Activated CD4-positive, alpha-beta T cell treated with anti-CD3 and anti-CD28 coated beads, Interleukin-2, amount 10 ng/mL, durations not matched to agents 24 days and 14 days (primary cell): ENCODE results near the gene TRRAP. TPM values are rescaled to one million over a fixed set of nuclear protein-coding genes. Genes with fewer than 3 reads are reported as not detected.

Source experiments
- DNase-seq: peaks from one replicate; pipeline ENCODE4 v3.0.0; 2022
- H3K27ac Mint-ChIP-seq: one replicate; pipeline ENCODE4 v1.8.0; 2022; ENCODE audit warnings: mild to moderate bottlenecking, mixed read lengths
- H3K27me3 Mint-ChIP-seq: one replicate; pipeline ENCODE4 v1.8.0; 2022; ENCODE audit warnings: mixed read lengths
- H3K36me3 Mint-ChIP-seq: one replicate; pipeline ENCODE4 v1.8.0; 2022; ENCODE audit warnings: low read depth, mild to moderate bottlenecking, mixed read lengths
- H3K4me1 Mint-ChIP-seq: one replicate; pipeline ENCODE4 v1.8.0; 2021; ENCODE audit warnings: mixed read lengths
- H3K4me3 Mint-ChIP-seq: one replicate; pipeline ENCODE4 v1.8.0; 2022; ENCODE audit warnings: mild to moderate bottlenecking, moderate library complexity, mixed read lengths
- H3K9me3 Mint-ChIP-seq: one replicate; pipeline ENCODE4 v1.8.0; 2021; ENCODE audit warnings: mixed read lengths
- intact Hi-C: fragments of 100-400 bp; cut with micrococcal nuclease; formaldehyde crosslinking; loops from one replicate; pipeline ENCODE4 v1.15.1; 2023
- total RNA-seq: library from RNA; stranded (reverse); gene quantifications from 2 replicates; pipeline ENCODE4 v1.2.3, GENCODE V29; 2022

The TRRAP gene
- total RNA-seq, 1 donor from 2014 or later, result 65.1 TPM

DNA sequence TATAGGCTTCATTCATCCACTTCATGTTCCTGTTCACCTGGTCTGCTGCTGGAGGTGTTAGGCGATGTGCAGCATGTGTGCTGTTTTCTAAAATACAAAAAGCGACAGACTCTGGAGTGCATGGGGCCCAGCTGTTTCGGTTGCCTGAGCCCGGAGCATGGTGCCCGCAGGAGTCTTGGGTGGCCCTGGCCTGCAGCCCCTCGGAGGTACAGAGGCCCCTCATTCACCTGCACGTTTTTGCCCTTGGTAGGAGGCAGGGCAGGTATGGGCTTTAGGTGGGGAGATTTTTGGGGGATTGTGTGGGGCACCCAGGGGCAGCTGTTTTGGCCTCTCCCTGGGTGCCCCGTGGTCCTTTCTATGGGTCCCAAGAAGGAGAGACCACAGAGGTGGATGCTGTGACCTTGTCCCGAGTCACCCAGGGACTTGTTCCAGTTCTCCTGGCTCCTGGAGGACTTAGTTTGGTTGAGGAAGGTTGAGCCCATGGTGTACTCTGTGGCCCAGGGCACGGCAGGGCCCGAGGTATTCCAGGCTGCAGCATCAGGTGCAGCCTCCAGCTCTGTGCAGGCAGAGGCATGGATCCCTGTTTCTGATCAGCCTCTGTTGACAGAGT lies 130.7 kb downstream of the TRRAP start:
- H3K36me3 Mint-ChIP-seq, result peaks cover 53% of the 10 kb centered on the region
- intact Hi-C loops, result no loop called here
- H3K27me3 Mint-ChIP-seq, result no peaks in the 10 kb centered on the region
- no peak for DNase-seq
- no peaks in the 10 kb centered on the region for H3K4me1 Mint-ChIP-seq
- H3K4me3 Mint-ChIP-seq, result no peak overlapping the region
- H3K27ac Mint-ChIP-seq, result no peak overlapping the region
- no peaks in the 10 kb centered on the region for H3K9me3 Mint-ChIP-seq

DNA sequence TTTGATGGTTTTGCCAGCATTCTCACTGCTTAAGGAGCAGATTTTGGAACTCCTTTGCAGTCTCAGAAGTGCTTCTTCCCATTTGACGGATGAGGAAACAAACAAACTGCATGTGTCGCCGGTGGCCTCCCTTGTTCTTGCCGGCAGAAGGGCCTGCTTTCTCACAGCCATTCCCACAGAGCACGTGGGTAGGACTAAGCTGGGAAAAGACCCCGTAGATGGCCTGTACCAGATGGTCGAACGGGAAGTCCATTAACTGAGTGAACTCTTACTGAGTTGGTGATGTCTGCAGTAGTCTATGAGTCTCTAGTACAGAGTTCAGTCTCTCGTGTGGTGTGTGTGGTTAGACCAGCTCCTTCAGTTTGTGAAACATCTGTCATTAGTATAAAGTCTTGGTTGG lies 131.9 kb downstream of the TRRAP start:
- no peak overlapping the region for H3K4me3 Mint-ChIP-seq
- DNase-seq, result no peak
- H3K4me1 Mint-ChIP-seq, result no peaks in the 10 kb centered on the region
- no peaks in the 10 kb centered on the region for H3K27me3 Mint-ChIP-seq
- peaks cover 58% of the 10 kb centered on the region for H3K36me3 Mint-ChIP-seq
- intact Hi-C loops, result no loop called here
- H3K9me3 Mint-ChIP-seq, result no peaks in the 10 kb centered on the region
- H3K27ac Mint-ChIP-seq, result no peak overlapping the region

DNA sequence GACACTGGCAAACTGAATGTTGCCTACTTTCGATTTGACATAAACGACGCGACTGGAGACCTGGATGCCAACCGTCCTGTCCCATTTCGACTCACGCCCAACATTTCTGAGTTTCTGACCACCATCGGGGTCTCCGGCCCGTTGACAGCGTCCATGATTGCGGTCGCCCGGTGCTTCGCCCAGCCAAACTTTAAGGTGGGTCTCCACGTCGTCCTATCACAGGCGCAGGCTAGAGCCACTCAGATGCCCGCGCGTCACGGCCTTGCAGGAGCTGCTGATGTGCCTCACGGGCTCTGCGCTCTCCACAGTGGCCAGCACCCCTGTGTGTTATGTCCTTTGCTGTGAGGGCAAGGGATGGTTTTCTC lies 133.0 kb downstream of the TRRAP start:
- Mint-ChIP-seq H3K36me3 (peaks cover 60% of the 10 kb centered on the region), H3K9me3 (no peaks in the 10 kb centered on the region), H3K27me3 (no peaks in the 10 kb centered on the region), H3K4me1 (peaks cover 1% of the 10 kb centered on the region), H3K27ac (no peak overlapping the region), H3K4me3 (no peak overlapping the region)
- no peak for DNase-seq
- intact Hi-C loops, result no loop called here

DNA sequence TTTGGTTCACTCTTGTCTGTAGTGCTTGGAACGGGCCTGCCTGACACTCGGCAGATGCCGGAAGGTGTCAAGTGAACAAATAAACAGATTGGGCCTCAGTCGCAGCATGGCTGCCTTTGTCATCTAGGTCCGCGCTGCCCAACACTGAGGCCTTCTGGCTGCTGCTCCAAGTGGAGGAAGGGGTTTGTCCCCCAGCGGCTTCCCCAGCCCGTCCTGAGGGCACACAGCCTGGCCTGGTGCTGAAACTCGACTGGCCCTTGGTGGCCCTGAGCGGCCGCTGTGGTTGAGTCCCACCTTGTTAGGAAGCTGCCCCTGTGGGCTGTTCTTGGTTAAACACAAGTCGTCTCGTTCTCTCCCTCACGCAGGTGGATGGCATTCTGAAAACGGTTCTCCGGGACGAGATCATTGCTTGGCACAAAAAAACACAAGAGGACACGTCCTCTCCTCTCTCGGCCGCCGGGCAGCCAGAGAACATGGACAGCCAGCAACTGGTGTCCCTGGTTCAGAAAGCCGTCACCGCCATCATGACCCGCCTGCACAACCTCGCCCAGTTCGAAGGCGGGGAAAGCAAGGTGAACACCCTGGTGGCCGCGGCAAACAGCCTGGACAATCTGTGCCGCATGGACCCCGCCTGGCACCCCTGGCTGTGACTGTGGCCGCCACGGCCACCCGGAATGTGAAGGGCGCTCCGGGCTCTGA lies 133.5 kb downstream of the TRRAP start:
- Mint-ChIP-seq H3K27me3 (no peaks in the 10 kb centered on the region), H3K4me3 (no peak overlapping the region), H3K4me1 (peaks cover 2% of the 10 kb centered on the region), H3K27ac (no peak overlapping the region), H3K36me3 (peaks cover 61% of the 10 kb centered on the region), H3K9me3 (no peaks in the 10 kb centered on the region)
- intact Hi-C loops, result no loop called here
- no peak for DNase-seq

DNA sequence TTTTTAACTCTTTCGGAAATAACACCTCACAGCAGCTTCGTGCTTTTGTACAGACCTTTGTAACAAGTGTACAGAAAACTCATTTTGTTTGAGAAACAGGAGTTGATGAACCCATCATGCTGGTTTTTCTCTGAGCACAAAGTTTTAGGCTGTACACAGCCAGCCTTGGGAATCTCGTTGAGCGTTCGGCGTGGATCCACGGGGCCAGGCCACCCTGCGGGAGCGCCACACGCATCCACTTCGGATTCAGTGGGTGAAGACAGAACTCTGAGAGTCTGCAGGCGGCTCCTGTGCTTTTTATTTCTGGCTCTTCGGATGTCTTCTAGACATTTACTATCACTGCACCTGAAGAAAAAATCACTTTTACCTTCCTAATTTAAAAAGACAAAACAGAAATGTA lies 134.4 kb downstream of the TRRAP start:
- Mint-ChIP-seq H3K4me3 (no peak overlapping the region), H3K9me3 (no peaks in the 10 kb centered on the region)

DNA sequence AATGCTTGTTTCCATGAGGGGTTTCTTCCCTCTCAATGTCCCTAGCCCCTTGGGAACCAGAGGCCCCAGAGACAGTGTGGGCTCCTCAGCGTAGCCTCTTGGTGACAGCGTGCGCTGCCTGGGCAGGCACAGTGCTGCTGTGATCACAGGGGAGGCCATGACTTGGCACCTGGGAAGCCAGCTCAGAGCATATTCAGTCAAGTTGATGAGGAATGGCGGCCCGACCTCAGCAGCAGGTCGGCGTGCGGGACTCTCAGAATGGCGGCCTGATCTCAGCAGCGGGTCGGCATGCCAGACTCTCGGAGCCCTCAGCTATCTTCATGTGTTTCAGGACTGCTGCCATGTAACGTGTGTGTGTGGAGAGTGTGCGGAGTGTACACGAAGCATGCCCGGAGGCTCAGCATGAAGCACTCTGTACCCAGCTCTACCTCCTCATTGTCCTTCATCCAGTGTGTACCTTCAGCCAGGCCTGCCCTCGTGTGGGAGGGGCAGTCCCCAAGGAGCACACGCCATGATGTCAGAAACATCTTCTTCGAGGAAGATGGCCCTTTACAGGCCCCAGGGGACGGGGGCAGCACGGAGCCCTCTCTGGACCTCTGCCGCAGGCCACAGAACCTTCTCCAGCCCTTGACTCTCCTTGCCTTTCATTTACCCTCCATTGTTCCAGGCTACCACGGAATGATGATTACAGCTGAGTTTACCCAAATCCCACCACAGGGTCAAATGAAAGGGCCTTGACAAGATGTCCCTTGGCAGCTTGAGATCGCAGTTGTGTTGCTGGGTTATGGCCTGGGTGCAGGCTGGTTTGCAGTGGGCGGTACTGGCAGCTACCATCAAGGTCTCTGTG lies 135.2 kb downstream of the TRRAP start:
- no peak for DNase-seq
- Mint-ChIP-seq H3K36me3 (peaks cover 60% of the 10 kb centered on the region), H3K4me3 (no peak overlapping the region), H3K9me3 (no peaks in the 10 kb centered on the region), H3K27me3 (no peaks in the 10 kb centered on the region), H3K4me1 (peaks cover 2% of the 10 kb centered on the region), H3K27ac (no peak overlapping the region)
- intact Hi-C loops, result no loop called here

More for the DNA sequence above, 134.4 kb downstream of the TRRAP start:
- Mint-ChIP-seq H3K36me3 (peaks cover 63% of the 10 kb centered on the region), H3K4me1 (peaks cover 2% of the 10 kb centered on the region), H3K27me3 (no peaks in the 10 kb centered on the region), H3K27ac (no peak overlapping the region)
- DNase-seq, result no peak
- intact Hi-C loops, result no loop called here

DNA sequence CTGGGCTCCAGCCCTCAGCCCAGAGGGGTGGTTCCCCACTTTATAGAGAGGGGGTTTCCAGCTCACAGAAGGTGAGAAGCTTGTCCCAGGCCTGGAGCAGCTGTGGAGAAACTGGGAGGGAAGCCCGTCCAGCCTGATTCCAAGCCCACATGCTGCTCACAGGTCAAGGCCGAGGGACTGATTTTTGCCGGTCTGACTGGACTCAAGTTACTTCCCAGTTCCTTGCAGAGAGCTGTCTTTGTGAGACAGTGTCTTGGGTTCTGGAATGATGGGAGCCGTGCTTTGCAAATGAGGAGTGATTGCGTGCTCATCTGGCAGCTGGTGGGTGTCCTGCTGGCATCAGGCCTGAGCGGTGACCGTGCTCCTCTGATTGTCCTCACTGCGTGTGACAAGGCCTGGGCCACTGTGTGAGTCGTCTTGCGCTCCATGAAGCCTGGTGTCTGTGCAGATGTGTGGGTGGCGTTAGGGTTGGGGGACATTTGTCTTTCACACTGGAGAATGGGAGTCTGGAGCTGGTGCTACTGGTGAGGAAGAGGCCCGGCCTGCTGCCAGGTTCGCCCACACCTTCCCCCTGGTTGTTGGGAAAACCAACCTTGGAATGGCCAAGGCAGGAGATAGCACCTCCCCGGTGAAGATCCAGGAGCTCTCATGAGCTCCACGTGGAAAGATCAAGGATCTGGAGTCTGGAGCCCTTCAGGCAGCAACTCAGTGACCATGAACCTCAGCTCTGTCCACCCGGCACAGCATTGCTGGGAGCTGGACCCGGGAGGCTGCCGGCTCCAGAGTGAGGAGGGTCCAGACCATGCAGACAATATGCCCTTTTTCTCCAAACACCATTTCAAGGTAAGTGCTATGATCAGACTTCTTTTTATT lies 136.0 kb downstream of the TRRAP start:
- Mint-ChIP-seq H3K4me3 (no peak overlapping the region), H3K27ac (no peak overlapping the region), H3K27me3 (no peaks in the 10 kb centered on the region), H3K4me1 (peaks cover 2% of the 10 kb centered on the region), H3K36me3 (peaks cover 61% of the 10 kb centered on the region), H3K9me3 (no peaks in the 10 kb centered on the region)
- intact Hi-C loops, result no loop called here
- DNase-seq, result no peak

DNA sequence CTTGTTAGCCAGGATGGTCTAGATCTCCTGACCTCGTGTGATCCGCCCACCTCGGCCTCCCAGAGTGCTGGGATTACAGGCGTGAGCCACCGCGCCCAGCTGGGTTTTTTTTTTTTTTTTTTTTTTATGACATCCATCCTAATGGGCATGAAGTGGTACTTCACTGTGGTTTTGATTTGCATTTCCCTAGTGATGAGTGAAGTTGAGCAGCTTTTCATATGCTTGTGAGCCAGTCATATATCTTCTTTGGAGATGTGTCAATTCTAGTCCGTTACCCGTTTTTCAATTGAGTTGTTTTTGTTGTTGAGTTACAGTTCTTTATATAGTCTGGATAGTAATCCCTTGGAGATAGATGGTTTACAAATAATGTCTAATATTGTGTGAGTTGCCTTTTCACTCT lies 137.9 kb downstream of the TRRAP start:
- DNase-seq, result no peak
- H3K4me3 Mint-ChIP-seq, result no peak overlapping the region
- no peaks in the 10 kb centered on the region for H3K27me3 Mint-ChIP-seq
- H3K27ac Mint-ChIP-seq, result no peak overlapping the region
- intact Hi-C loops, result no loop called here
- peaks cover 66% of the 10 kb centered on the region for H3K36me3 Mint-ChIP-seq
- H3K4me1 Mint-ChIP-seq, result peaks cover 2% of the 10 kb centered on the region
- H3K9me3 Mint-ChIP-seq, result no peaks in the 10 kb centered on the region

DNA sequence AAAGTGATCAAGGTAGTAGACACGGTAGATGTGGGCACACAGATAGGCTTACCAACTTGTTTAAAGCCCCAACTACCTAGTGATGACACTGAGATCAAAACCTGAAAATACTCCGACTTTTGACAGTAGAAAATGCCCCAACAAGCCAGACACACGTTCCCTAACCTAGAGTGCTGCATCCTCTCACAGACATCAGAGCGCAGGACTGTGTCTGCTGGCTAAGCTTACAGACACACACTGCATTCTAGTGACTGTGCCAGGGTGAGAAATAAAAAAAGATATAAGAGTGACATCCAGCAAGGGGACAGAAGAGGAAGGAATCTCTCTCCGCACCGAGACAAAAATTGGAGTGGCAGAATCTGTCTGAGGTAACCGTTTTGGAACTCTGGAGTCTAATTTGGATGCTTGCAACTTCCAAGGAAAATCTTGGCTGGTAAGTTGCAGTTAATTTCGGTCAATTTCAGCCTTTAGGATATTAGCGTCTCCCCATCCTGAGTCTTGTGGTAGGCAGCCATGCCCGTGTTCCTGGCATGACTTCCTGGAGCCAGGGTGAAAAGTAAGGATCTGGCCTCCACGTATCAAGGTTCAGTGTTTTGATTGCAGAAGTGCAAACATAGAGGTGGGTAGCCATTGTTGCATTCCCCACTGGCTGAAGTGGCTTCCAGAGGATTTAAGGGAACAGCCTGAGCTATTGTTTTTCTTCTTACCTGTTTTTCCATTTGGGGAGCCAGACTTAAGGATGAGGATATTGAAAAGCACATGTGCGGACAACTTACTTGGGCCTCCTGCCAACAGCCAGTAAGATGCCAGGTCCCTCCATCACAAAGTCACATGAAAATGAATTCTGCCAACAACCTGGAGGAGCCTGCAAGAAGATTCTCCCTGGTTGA lies 141.4 kb downstream of the TRRAP start:
- Mint-ChIP-seq H3K27me3 (no peaks in the 10 kb centered on the region), H3K27ac (no peak overlapping the region), H3K36me3 (peaks cover 49% of the 10 kb centered on the region), H3K4me3 (no peak overlapping the region), H3K9me3 (no peaks in the 10 kb centered on the region), H3K4me1 (peaks cover 2% of the 10 kb centered on the region)
- DNase-seq, result no peak
- intact Hi-C loops, result no loop called here

DNA sequence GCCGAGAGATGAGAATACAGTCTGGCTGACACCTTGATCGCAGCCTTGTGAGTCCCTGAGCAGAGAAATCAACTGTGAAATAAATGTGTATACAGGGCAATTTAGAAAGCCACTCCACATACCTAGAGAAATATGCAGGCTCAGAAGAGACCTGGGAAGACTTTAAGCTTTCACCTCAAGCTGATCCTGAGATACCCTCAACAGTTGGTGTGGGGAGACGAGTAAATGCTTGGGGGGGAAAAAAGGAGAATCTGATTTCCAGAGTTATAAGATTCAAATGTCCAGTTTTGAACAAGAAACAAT lies 142.0 kb downstream of the TRRAP start:
- Mint-ChIP-seq H3K27me3 (no peaks in the 10 kb centered on the region), H3K27ac (no peak overlapping the region), H3K4me3 (no peak overlapping the region), H3K4me1 (peaks cover 2% of the 10 kb centered on the region), H3K9me3 (no peaks in the 10 kb centered on the region), H3K36me3 (peaks cover 45% of the 10 kb centered on the region)
- no peak for DNase-seq
- intact Hi-C loops, result no loop called here

DNA sequence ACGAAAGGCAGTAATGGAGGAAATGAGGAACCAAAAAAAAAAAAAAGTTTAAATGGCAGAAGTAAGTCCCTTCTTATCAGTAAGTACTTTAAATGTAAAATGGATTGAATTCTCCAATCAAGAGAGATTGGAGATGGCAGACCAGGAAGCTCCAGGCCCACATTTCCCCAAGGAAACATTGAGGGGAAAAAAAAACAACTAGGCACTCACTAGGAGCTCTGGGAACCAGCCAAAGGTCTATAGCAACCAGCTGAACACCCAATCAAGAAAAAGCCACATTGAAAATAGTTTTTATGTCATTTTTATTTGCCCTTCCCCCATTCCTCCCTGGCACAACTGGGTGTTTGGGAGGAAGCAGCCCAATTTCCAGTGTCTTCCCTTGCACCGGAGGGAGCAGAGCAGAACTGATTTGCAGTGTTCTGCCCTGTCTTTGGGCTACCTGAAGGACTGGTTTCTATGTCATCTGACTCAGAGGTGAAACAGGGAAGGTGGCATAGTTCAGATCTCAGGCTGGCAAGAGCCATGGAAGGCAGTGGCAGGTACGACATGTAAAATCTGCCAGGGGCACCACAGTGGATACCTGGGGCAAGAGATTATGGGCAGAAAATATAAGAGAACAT lies 143.7 kb downstream of the TRRAP start:
- no peak overlapping the region for H3K4me3 Mint-ChIP-seq
- no peaks in the 10 kb centered on the region for H3K27me3 Mint-ChIP-seq
- H3K27ac Mint-ChIP-seq, result no peak overlapping the region
- no peaks in the 10 kb centered on the region for H3K4me1 Mint-ChIP-seq
- H3K9me3 Mint-ChIP-seq, result no peaks in the 10 kb centered on the region
- peaks cover 33% of the 10 kb centered on the region for H3K36me3 Mint-ChIP-seq
- DNase-seq, result no peak
- intact Hi-C loops, result no loop called here

DNA sequence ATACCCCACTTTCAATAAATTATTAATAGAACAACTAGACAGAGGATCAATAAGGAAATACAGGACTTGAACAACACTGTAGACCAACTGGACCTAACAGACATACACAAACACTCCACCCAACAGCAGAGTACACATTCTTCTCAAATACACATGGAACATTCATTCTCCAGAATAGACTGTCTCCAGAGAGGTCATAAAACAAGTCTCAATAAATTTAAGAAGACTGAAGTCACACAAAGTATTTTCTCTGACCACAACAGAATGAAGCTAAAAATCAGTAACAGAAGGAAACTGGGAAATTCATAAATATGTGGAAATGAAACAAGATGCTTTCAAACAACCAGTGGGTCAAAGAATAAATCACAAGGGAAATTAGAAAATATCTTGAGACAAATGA lies 145.7 kb downstream of the TRRAP start:
- no peak overlapping the region for H3K4me3 Mint-ChIP-seq
- intact Hi-C loops, result no loop called here
- H3K9me3 Mint-ChIP-seq, result no peaks in the 10 kb centered on the region
- peaks cover 2% of the 10 kb centered on the region for H3K4me1 Mint-ChIP-seq
- peaks cover 34% of the 10 kb centered on the region for H3K36me3 Mint-ChIP-seq
- H3K27me3 Mint-ChIP-seq, result no peaks in the 10 kb centered on the region
- no peak overlapping the region for H3K27ac Mint-ChIP-seq
- DNase-seq, result no peak

DNA sequence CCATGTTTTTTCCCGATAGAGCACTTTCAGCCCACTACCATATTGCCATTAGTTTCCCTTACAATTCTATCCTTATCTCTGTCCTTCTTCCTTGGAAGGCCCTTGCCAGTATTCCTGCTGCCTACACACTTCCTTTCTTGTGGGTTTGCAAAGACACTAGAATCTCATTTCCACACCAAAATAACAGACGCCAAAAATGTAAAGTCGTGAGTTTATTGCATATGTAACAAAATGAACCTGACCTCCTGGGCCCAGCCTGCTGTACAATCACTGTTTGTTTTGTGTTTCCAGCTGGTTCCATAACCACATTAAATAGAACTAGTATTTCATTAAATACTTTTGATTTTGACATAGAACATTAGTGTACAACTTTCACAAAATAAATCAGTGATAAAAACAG lies 148.9 kb downstream of the TRRAP start:
- H3K4me3 Mint-ChIP-seq, result no peak overlapping the region
- H3K27me3 Mint-ChIP-seq, result no peaks in the 10 kb centered on the region
- H3K27ac Mint-ChIP-seq, result peak overlapping the region; percentile 74
- DNase-seq, result no peak
- intact Hi-C loops, result no loop called here
- H3K36me3 Mint-ChIP-seq, result peaks cover 30% of the 10 kb centered on the region
- no peaks in the 10 kb centered on the region for H3K9me3 Mint-ChIP-seq
- H3K4me1 Mint-ChIP-seq, result peaks cover 3% of the 10 kb centered on the region
